Measurements from ENCODE around the gene FBRSL1. TPM values are rescaled to one million over a fixed set of nuclear protein-coding genes. Genes with fewer than 3 reads are reported as not detected.
"Not testable (repeated sequence)": the region's sequence is repeated elsewhere in the genome, so short reads cannot be mapped to it uniquely, and the experiment has no call there.

Gene FBRSL1
- 10 to 100 TPM; 35.7 to 55.1 TPM for total RNA-seq

DNA sequence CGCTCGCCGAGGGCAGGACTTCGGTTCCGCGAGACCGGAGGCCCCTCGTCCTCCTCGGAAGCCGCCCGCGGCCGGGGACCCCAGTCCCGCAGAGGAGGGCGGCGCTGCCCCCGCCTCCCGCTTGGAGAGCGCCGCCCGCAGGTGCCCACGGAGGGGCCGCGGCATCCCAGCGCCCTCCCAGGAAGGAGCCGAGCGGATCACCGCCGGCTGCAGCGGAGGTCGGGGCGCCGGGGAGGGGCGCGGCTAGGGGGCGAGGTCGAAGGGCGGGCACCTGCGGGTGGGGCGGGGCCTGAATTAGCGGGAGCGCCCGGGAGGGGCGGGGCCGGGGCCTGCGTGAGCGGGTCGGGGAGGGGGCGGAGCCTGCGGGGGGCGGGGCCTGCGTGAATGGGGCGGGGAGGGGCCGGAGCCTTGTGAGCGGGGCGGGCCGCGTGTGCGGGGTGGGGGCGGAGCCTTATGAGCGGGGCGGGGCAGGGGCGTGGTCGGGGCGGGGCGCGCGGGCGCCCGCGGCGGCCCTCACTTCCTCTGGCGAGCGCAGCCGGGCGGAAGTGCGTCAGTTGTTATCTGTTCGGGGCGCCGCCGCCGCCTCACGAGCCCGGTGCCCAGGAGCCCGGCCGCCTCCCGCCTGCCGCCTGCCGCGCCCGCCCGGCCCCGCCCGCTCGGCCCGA is at the start of gene FBRSL1:
Gene FBRSL1 (plus strand): TSS at position 550 of the 665 bp plus-strand sequence.
- POLR2A ChIA-PET = no interaction called here
- peaks cover 61% of the 10 kb centered on the region for H3K4me1 Mint-ChIP-seq

GRCh38 chr12:132440420-132440819 is 49.5 kb upstream of the FBRSL1 start:
- peaks cover 55% of the 10 kb centered on the region for H3K4me1 Mint-ChIP-seq
- H3K9me3 Mint-ChIP-seq (ENCODE audit: low read depth); H3K27ac Mint-ChIP-seq; DNase-seq; ATAC-seq; H3K4me3 Mint-ChIP-seq; intact Hi-C loops (cut with DNase I, micrococcal nuclease); H3K36me3 Mint-ChIP-seq (ENCODE audit: low read depth); H3K27me3 Mint-ChIP-seq; POLR2A ChIA-PET: not testable (repeated sequence)
- CTCF ChIA-PET = interaction anchor here (0.8 kb wide), 1 partner anchor 21 kb away, joined by 3 read pairs; no protein-coding TSS in a partner anchor

More for the DNA sequence above, at the start of gene FBRSL1:
- ATAC-seq = peak; percentile 74
- peaks cover 2% of the 10 kb centered on the region for H3K36me3 Mint-ChIP-seq (ENCODE audit: low read depth)
- peak; percentile 98 for DNase-seq
- H3K9me3 Mint-ChIP-seq (ENCODE audit: low read depth) = no peaks in the 10 kb centered on the region
- CTCF ChIA-PET = no interaction called here
- H3K27me3 Mint-ChIP-seq = no peaks in the 10 kb centered on the region
- H3K4me3 Mint-ChIP-seq = peak within 1 kb of the TSS; percentile 85
- intact Hi-C loops (cut with DNase I, micrococcal nuclease) = loop anchor here (1.0 to 10.0 kb wide), 17 partner anchors 14 to 1617 kb away; partner anchors contain the start of genes ANKLE2 (in 1 of the 2), DDX51 (in 1 of the 2), EP400 (in 1 of the 2) and GOLGA3 (in 1 of the 2)
- H3K27ac Mint-ChIP-seq = peak within 1 kb of the TSS; percentile 85

DNA sequence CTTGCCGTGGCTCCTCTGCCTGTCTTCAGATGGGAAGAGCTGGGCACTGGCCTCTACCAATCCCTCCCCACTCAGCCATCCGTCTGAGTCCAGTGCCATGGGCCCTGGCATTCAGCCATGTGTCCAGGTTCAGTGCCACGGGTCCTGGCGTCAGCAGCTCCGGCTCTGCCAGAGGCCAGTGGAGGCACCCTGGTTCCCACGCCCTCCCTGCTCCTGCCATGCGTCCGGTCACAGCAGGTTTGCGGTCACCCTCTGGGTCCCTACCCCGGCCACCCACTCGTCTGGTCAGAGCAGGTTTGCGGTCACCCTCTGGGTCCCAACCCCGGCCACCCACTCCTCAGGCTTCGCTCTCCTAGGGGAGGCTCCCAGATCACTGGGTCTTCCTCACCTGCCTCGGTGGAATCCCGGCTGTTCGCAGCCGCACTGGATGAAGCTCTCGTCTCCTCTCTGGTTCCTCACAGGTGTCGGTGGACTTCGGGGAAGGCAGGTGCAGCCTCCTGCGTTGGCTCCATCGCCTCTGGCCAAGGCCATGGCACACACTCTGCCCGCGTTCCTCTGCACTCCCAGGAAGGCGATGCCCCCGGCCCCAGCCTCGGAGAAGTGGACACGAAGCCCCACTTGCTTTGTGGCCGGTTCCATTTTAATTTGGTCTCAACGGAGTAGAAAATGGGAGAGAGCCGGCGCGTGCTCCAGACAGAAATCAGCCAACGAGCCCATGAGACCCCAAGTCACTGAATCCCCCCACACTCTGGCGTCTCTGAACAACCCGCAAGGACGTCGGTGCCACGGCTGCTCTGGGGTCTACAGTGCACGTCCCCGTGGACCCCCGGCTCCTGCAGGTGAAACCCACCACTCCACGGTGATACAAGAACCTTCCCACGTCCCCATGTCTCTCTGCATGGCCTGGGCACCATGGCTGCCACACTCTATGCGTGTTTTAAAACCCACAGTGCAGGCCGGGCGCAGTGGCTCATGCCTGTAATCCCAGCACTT is 47.8 kb upstream of the FBRSL1 start:
- intact Hi-C loops (cut with DNase I, micrococcal nuclease) = no loop called here
- no peak for ATAC-seq
- Mint-ChIP-seq H3K27me3 (no peaks in the 10 kb centered on the region), H3K4me1 (peaks cover 60% of the 10 kb centered on the region), H3K9me3 (ENCODE audit: low read depth) (no peaks in the 10 kb centered on the region), H3K36me3 (ENCODE audit: low read depth) (peaks cover 3% of the 10 kb centered on the region), H3K27ac (peak overlapping the region; percentile 55), H3K4me3 (no peak overlapping the region)
- ChIA-PET POLR2A (no interaction called here), CTCF (interaction anchor here (0.6 kb wide), 1 partner anchor 37 kb away, joined by 4 read pairs; no protein-coding TSS in a partner anchor)
- no peak for DNase-seq

GRCh38 chr12:132443091-132443490 is 46.9 kb upstream of the FBRSL1 start:
- CTCF ChIA-PET = interaction anchor here (1.0 kb wide), 1 partner anchor 80 kb away, joined by 3 read pairs; no protein-coding TSS in a partner anchor
- intact Hi-C loops (cut with DNase I, micrococcal nuclease) = no loop called here
- peaks cover 3% of the 10 kb centered on the region for H3K36me3 Mint-ChIP-seq (ENCODE audit: low read depth)
- H3K27ac Mint-ChIP-seq = peak overlapping the region; percentile 100
- POLR2A ChIA-PET = no interaction called here
- no peak for ATAC-seq
- DNase-seq = no peak
- no peak overlapping the region for H3K4me3 Mint-ChIP-seq
- peaks cover 54% of the 10 kb centered on the region for H3K4me1 Mint-ChIP-seq
- H3K27me3 Mint-ChIP-seq = no peaks in the 10 kb centered on the region
- H3K9me3 Mint-ChIP-seq (ENCODE audit: low read depth) = no peaks in the 10 kb centered on the region

DNA sequence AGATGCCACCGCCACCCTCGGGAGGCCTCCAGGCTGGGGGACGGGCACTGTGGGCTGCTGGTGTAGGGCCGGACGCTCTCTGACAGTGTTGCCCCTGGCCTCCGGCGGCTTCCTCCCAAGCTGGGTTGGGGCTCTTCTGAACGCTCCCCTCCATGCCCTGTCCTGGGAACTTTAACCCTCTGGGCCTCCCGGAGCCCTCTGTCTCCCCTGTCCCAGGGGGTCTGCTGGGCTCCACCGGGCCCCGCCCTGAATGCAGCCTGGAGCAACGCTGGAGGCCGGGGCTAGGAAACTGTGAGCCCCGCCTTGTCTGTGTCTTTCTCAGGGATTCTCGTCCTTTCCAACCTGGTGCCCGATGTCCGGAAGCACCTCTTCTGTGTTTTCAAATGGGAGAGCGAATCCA is 45.7 kb upstream of the FBRSL1 start:
- CTCF ChIA-PET = interaction anchor here (0.7 kb wide), 1 partner anchor 18 kb away, joined by 3 read pairs; no protein-coding TSS in a partner anchor
- POLR2A ChIA-PET = no interaction called here
- Mint-ChIP-seq H3K4me1 (peaks cover 51% of the 10 kb centered on the region), H3K36me3 (ENCODE audit: low read depth) (peaks cover 3% of the 10 kb centered on the region), H3K27ac (peak overlapping the region; percentile 100), H3K4me3 (peak overlapping the region; percentile 87), H3K27me3 (no peaks in the 10 kb centered on the region), H3K9me3 (ENCODE audit: low read depth) (no peaks in the 10 kb centered on the region)
- ATAC-seq (no peak), DNase-seq (no peak)
- intact Hi-C loops (cut with DNase I, micrococcal nuclease) = no loop called here

DNA sequence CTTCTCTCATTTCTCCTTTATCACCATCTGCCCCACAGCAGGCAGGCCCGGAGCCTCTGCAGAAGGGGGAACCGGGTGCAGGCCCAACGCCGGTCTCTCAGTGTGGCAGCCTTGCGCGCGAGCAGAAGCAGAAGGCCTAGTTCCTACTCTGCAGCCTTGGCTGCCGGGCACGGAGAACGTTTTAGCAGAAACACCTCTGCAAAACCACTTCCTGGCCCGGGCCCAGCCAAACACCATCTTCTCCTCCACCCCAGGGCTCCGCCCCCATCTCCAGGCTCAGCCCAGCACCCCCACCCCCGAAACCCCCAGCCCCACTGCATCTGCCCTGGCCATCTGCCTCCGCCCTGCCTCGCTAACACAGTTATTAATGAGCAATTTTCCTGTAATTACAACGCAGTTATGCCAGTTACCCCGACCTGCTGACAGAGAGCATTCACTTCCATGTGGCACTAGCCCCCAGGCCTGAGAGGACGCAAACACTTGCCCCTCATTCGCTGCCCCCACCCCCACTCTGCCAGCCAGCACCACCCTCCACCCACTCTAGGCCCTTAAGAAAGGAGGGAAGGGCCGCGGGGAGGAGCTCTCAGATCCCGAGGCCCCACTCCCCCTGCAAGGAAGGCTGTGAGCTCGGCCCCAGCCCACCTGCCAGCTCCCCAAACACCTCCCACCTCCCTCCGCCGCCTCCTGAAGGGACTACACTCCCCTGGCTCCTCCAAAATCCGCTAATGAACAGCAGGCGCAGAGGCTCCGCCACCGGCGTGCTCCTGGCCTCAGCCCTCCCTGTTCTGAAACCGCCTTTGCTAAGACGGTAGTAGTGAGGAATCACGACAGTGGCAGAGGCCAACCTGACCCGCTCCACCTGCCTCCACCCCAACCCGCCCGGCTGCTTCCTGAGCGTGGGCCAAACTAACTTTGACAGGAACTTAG is 44.7 kb upstream of the FBRSL1 start:
- Mint-ChIP-seq H3K9me3 (ENCODE audit: low read depth) (no peaks in the 10 kb centered on the region), H3K36me3 (ENCODE audit: low read depth) (peaks cover 3% of the 10 kb centered on the region), H3K4me1 (peaks cover 48% of the 10 kb centered on the region), H3K4me3 (peak overlapping the region; percentile 87), H3K27ac (peak overlapping the region; percentile 100), H3K27me3 (no peaks in the 10 kb centered on the region)
- DNase-seq (peak; percentile 93), ATAC-seq (peak; percentile 90)
- ChIA-PET POLR2A (no interaction called here), CTCF (no interaction called here)
- intact Hi-C loops (cut with DNase I, micrococcal nuclease) = loop anchor here in 1 of 2 experiments (1.0 to 5.0 kb wide), 4 partner anchors 44 to 256 kb away; partner anchors contain the start of genes POLE and PXMP2

DNA sequence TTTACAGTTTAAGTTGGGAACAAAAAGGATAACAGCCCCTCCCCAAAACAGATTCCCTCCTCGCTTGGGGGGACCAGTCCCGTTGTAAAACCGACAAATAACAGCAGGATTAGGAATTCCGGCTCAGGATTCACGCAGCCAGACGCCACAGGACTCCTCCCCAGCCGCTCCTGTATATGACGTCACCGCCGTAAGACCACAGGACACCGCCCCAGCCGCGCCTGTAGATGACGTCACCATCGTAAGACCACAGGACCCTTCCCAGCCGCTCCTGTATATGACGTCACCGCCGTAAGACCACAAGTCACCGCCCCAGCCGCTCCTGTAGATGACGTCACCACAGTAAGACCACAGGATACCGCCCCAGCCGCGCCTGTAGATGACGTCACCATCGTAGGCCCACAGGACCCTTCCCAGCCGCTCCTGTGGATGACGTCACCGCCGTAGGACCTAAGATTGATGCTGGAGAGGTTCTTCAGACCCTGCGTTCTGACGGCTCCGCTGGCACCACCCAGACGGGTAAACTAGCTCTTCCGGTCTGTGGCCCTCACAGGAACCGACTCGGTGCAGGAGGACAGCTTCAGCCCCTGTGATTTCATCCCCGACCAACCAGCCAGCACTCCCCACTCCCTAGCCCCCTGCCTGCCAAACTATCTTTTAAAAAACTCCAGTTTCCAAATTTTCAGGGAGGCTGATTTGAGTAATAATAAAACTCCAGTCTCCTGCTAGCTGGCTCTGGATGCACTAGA is 43.9 kb upstream of the FBRSL1 start:
- DNase-seq (peak; percentile 79), ATAC-seq (peak; percentile 22)
- intact Hi-C loops (cut with DNase I, micrococcal nuclease) = loop anchor here in 1 of 2 experiments (1.0 to 5.0 kb wide), 5 partner anchors 43 to 302 kb away; partner anchors contain the start of genes DDX51, NOC4L, POLE and PXMP2
- peaks cover 3% of the 10 kb centered on the region for H3K36me3 Mint-ChIP-seq (ENCODE audit: low read depth)
- no peaks in the 10 kb centered on the region for H3K27me3 Mint-ChIP-seq
- H3K4me1 Mint-ChIP-seq = peaks cover 45% of the 10 kb centered on the region
- POLR2A ChIA-PET = interaction anchor here (0.6 kb wide), 1 partner anchor 670 kb away, joined by 3 read pairs; no protein-coding TSS in a partner anchor
- H3K27ac Mint-ChIP-seq = peak overlapping the region; percentile 100
- peak overlapping the region; percentile 87 for H3K4me3 Mint-ChIP-seq
- no peaks in the 10 kb centered on the region for H3K9me3 Mint-ChIP-seq (ENCODE audit: low read depth)
- CTCF ChIA-PET = no interaction called here

DNA sequence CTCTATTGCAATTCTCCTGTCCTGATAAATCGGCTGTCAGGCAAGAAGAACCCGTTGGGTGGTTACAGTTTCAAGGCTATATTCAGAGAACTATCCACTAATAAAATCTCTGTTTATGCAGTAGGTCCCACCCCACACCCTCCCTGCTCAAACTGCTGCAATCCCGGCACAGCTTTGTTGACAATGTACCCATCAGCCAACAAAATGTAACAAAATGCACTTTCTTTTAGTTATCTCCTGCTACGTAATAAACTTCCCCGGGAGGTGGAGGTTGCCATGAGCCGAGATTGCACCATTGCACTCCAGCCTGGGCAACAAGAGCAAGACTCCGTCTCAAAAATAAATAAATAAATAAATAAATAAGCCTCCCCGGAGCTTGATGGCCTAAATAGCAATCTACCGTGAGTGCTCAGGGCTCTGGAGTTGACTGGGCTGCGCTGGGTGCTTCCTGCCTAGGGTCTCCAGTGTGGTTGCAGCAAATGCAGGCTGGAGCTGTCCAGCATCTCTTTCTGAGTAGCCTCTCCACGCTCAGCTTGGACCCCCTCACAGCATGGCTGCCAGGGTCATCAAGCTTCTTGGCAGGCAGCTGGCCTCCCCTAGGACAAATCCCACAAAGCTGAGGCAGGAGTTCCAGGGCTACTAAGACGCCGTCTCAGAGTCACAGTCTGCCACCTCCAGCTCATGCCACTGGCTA is 43.2 kb upstream of the FBRSL1 start:
- ATAC-seq = no peak
- intact Hi-C loops (cut with DNase I, micrococcal nuclease) = loop anchor here in 1 of 2 experiments (1.0 to 5.0 kb wide), 2 partner anchors 241 to 302 kb away; partner anchors contain the start of genes DDX51, NOC4L, POLE and PXMP2
- ChIA-PET POLR2A (interaction anchor here (0.6 kb wide), 1 partner anchor 671 kb away, joined by 3 read pairs; no protein-coding TSS in a partner anchor), CTCF (interaction anchor here (1.3 kb wide), 1 partner anchor 31 kb away, joined by 3 read pairs; no protein-coding TSS in a partner anchor)
- no peaks in the 10 kb centered on the region for H3K9me3 Mint-ChIP-seq (ENCODE audit: low read depth)
- H3K36me3 Mint-ChIP-seq (ENCODE audit: low read depth) = peaks cover 3% of the 10 kb centered on the region
- peak overlapping the region; percentile 87 for H3K4me3 Mint-ChIP-seq
- H3K27ac Mint-ChIP-seq = peak overlapping the region; percentile 100
- H3K4me1 Mint-ChIP-seq = peaks cover 45% of the 10 kb centered on the region
- DNase-seq = no peak
- H3K27me3 Mint-ChIP-seq = no peaks in the 10 kb centered on the region

- POLR2A ChIA-PET = no interaction called here
- Mint-ChIP-seq H3K27me3 (no peaks in the 10 kb centered on the region), H3K9me3 (ENCODE audit: low read depth) (no peaks in the 10 kb centered on the region), H3K36me3 (ENCODE audit: low read depth) (peaks cover 3% of the 10 kb centered on the region), H3K27ac (no peak overlapping the region), H3K4me3 (no peak overlapping the region), H3K4me1 (peaks cover 45% of the 10 kb centered on the region)
- DNase-seq (no peak), ATAC-seq (no peak)
- CTCF ChIA-PET = interaction anchor here (1.0 to 1.3 kb wide), 2 partner anchors 32 to 76 kb away, joined by 3 read pairs; no protein-coding TSS in a partner anchor
- intact Hi-C loops (cut with DNase I, micrococcal nuclease) = loop anchor here in 1 of 2 experiments (5.0 kb wide), 1 partner anchor 240 kb away; the partner anchor contains the start of genes POLE and PXMP2
Measured at GRCh38 chr12:132447327-132447720, 42.6 kb upstream of the FBRSL1 start.
